MCF 10A (cell line): ENCODE results near the gene IGSF8. TPM values are rescaled to one million over a fixed set of nuclear protein-coding genes. Genes with fewer than 3 reads are reported as not detected.

Experiments
- BruUV-seq: library from RNA; stranded (reverse); fragments of 400-500 nt; replicated peaks from 2 replicates; lab custom pipeline; 2021; lab: Mats Ljungman, UMichigan
- CTCF ChIA-PET: fragments of 300-600 bp; sonication (Branson Sonifier 250); formaldehyde crosslinking; extraction: SDS; loops from one replicate; lab custom pipeline; 2021; ENCODE audit warnings: antibody characterized with exemption, inconsistent platforms; lab: Yijun Ruan, JAX
- POLR2A ChIA-PET: fragments of 300-600, 350-650 bp; sonication (Branson Sonifier 250); formaldehyde crosslinking; extraction: SDS; loops from one replicate; lab custom pipeline; 2020; ENCODE audit warnings: antibody characterized with exemption, inconsistent platforms; lab: Yijun Ruan, JAX
- DNase-seq: peaks from one replicate; pipeline ENCODE4 v3.0.0-alpha.2; 2018; ENCODE audit not compliant: unreplicated experiment
- H3K27ac Mint-ChIP-seq: one replicate; pipeline ENCODE4 v1.8.0; 2022; ENCODE audit warnings: mild to moderate bottlenecking, low read depth, mixed read lengths; ENCODE audit not compliant: unreplicated experiment
- H3K27me3 Mint-ChIP-seq: one replicate; pipeline ENCODE4 v1.8.0; 2022; ENCODE audit warnings: mixed read lengths; ENCODE audit not compliant: insufficient read depth, unreplicated experiment
- H3K36me3 Mint-ChIP-seq: one replicate; pipeline ENCODE4 v1.8.0; 2022; ENCODE audit warnings: mild to moderate bottlenecking, moderate library complexity, mixed read lengths; ENCODE audit not compliant: insufficient read depth, unreplicated experiment
- H3K4me1 Mint-ChIP-seq: one replicate; pipeline ENCODE4 v1.8.0; 2022; ENCODE audit warnings: mixed read lengths; ENCODE audit not compliant: insufficient read depth, unreplicated experiment
- H3K4me3 Mint-ChIP-seq: one replicate; pipeline ENCODE4 v1.8.0; 2022; ENCODE audit warnings: mild to moderate bottlenecking, moderate library complexity, mixed read lengths; ENCODE audit not compliant: unreplicated experiment
- H3K9me3 Mint-ChIP-seq: one replicate; pipeline ENCODE4 v1.8.0; 2022; ENCODE audit warnings: mixed read lengths; ENCODE audit not compliant: unreplicated experiment
- intact Hi-C: fragments of 100-400 bp; cut with micrococcal nuclease; formaldehyde crosslinking; loops from 2 replicates; pipeline ENCODE4 v1.14.1; 2022
- total RNA-seq: library from RNA; stranded (reverse); gene quantifications from 2 replicates; pipeline ENCODE4 v1.2.3, GENCODE V29; 2022
- TF ChIP-seq, protein P1 (sequence below): fragments of 200-600 bp; IDR thresholded peaks from one replicate; pipeline ENCODE4 v1.8.0; 2022; ENCODE audit warnings: antibody characterized with exemption, mild to moderate bottlenecking; ENCODE audit not compliant: unreplicated experiment

IGSF8 gene
- total RNA-seq, 1 experiment from 2014 or later, result 13.8 TPM

DNA sequence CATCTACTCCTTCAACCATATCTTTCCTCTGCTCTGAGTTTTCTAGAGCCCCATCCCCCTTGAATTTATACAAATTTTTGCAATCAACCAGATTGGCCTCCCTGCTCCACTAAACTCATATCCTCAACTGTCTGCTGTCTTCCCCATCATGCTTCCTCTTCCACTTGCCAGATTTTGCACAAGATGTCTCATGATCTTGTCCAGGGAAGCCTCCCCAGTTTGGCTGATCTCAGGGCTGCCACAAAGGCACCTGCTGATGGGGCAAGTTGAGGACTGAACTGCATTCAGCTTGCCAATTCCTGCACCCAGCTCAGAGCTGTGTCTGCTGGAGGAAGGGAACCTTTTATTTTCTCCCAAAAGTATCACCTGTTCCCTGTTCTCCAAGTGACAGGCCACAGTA, 20.9 kb downstream of the IGSF8 start:
- peaks cover 56% of the 10 kb centered on the region for H3K27me3 Mint-ChIP-seq
- H3K36me3 Mint-ChIP-seq, result peaks cover 4% of the 10 kb centered on the region
- intact Hi-C loops, result loop anchor here (10.0 kb wide), 1 partner anchor 143 kb away; no protein-coding TSS in a partner anchor

DNA sequence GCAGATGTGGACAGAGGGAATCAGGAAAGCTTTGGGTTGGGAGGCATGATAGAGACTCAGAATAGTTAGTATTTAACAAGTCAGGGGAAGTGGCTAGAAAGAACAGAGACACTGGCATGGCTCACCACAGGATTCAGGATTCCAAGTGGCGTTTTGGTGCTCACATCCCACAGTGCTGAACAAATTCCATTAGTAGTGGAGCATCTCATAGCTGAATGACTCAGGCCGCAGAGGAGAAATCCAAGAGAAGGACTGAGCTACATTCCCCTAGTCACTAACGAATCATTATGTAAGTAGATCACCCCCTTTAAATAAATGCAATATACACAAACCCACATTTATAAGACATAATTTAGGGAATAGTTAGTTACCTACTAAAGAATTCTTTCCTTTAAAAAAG, 22.1 kb downstream of the IGSF8 start:
- ChIA-PET CTCF (interaction anchor here (0.6 to 49.6 kb wide), 9 partner anchors 5 to 1152 kb away, joined by 3 to 1546 read pairs (median 4); partner anchors contain the start of genes IGSF8, KCNJ10, KCNJ9 and PIGM), POLR2A (no interaction called here)
- H3K36me3 Mint-ChIP-seq, result peaks cover 4% of the 10 kb centered on the region
- intact Hi-C loops, result loop anchor here (10.0 kb wide), 1 partner anchor 141 kb away; no protein-coding TSS in a partner anchor
- no TSS peak for BruUV-seq
- DNase-seq, result no peak
- peaks cover 50% of the 10 kb centered on the region for H3K27me3 Mint-ChIP-seq
- no peaks in the 10 kb centered on the region for H3K9me3 Mint-ChIP-seq
- no peak overlapping the region for H3K27ac Mint-ChIP-seq
- TF ChIP-seq, protein P1, sequence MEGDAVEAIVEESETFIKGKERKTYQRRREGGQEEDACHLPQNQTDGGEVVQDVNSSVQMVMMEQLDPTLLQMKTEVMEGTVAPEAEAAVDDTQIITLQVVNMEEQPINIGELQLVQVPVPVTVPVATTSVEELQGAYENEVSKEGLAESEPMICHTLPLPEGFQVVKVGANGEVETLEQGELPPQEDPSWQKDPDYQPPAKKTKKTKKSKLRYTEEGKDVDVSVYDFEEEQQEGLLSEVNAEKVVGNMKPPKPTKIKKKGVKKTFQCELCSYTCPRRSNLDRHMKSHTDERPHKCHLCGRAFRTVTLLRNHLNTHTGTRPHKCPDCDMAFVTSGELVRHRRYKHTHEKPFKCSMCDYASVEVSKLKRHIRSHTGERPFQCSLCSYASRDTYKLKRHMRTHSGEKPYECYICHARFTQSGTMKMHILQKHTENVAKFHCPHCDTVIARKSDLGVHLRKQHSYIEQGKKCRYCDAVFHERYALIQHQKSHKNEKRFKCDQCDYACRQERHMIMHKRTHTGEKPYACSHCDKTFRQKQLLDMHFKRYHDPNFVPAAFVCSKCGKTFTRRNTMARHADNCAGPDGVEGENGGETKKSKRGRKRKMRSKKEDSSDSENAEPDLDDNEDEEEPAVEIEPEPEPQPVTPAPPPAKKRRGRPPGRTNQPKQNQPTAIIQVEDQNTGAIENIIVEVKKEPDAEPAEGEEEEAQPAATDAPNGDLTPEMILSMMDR, result no peak
- H3K4me3 Mint-ChIP-seq, result no peak overlapping the region
- H3K4me1 Mint-ChIP-seq, result no peaks in the 10 kb centered on the region

More for the DNA sequence above, 20.9 kb downstream of the IGSF8 start:
- CTCF ChIA-PET, result interaction anchor here (0.6 to 49.6 kb wide), 25 partner anchors 3 to 936 kb away, joined by 3 to 1546 read pairs (median 7); partner anchors contain the start of genes IGSF8, KCNJ10, KCNJ9 and PIGM
- no peak for DNase-seq
- Mint-ChIP-seq H3K4me1 (no peaks in the 10 kb centered on the region), H3K4me3 (no peak overlapping the region), H3K9me3 (no peaks in the 10 kb centered on the region), H3K27ac (no peak overlapping the region)
- TF ChIP-seq, protein P1, result no peak
- BruUV-seq, result no TSS peak
- POLR2A ChIA-PET, result interaction anchor here (1.1 to 1.4 kb wide), 2 partner anchors 14 to 27 kb away, joined by 3 to 4 read pairs; no protein-coding TSS in a partner anchor

DNA sequence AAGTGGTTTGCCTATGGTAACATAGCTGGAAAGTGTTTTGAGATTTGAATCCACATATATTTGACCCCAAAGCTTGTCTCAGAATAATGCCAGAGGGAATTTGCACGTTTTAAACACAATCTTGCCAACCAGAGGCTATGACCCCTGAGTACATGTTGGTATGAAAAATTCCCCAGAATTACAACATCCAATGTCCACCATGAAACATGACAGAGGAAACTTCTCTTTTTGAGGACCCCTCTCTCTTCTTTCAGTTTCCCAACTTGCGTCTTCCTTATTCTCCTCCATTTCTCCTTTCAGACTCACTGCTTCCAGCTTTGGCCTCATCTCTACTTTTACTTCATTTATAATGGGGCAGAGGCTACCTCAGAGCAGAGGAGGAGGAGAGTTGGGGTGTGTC, 22.6 kb downstream of the IGSF8 start:
- Mint-ChIP-seq H3K27me3 (peaks cover 50% of the 10 kb centered on the region), H3K36me3 (peaks cover 4% of the 10 kb centered on the region), H3K4me3 (no peak overlapping the region), H3K4me1 (no peaks in the 10 kb centered on the region), H3K9me3 (no peaks in the 10 kb centered on the region), H3K27ac (no peak overlapping the region)
- no TSS peak for BruUV-seq
- TF ChIP-seq, protein P1, result no peak
- intact Hi-C loops, result loop anchor here (10.0 kb wide), 1 partner anchor 141 kb away; no protein-coding TSS in a partner anchor
- ChIA-PET POLR2A (no interaction called here), CTCF (interaction anchor here (0.6 to 49.6 kb wide), 6 partner anchors 5 to 1152 kb away, joined by 3 to 1546 read pairs (median 4); partner anchors contain the start of genes IGSF8, KCNJ10 and KCNJ9)
- no peak for DNase-seq

DNA sequence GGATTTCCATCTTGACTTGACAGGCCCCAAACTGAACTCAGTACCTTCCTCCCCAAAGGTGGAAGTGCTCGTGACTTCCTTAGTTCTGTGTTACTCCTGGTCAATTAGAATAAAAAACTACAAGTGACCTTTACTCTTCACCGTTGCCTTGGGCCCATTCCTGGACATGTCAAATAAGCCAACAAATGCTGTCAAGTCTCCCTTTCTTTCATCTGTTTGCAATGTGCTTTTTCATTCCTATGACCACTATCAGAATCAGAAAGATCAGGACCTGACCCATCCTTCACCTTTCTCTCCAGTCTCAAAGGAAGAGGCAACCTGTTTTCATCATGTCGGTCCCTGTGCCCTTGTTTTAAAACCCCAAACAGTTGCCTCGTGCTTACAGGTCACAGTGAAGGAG, 23.6 kb downstream of the IGSF8 start:
- Mint-ChIP-seq H3K27ac (no peak overlapping the region), H3K9me3 (no peaks in the 10 kb centered on the region), H3K27me3 (peaks cover 50% of the 10 kb centered on the region), H3K4me1 (no peaks in the 10 kb centered on the region), H3K4me3 (no peak overlapping the region), H3K36me3 (peaks cover 4% of the 10 kb centered on the region)
- intact Hi-C loops, result loop anchor here (10.0 kb wide), 1 partner anchor 140 kb away; no protein-coding TSS in a partner anchor
- no TSS peak for BruUV-seq
- TF ChIP-seq, protein P1, result no peak
- POLR2A ChIA-PET, result no interaction called here
- CTCF ChIA-PET, result interaction anchor here (0.6 to 49.6 kb wide), 7 partner anchors 6 to 775 kb away, joined by 3 to 1546 read pairs (median 4); partner anchors contain the start of genes IGSF8, KCNJ10 and KCNJ9
- no peak for DNase-seq
